ENCODE measurements around the gene WIPI1. TPM values are rescaled to one million over a fixed set of nuclear protein-coding genes. Genes with fewer than 3 reads are reported as not detected.

Gene WIPI1
- total and polyA plus RNA-seq, 2 of the 13 experiments (the other 11 are each of a cell fraction or from before 2014, with no cell fraction given) = 29.4 to 141 TPM

- DNase-seq (ENCODE audit: low spot score) (no peak), FAIRE-seq (no peak), ATAC-seq (no peak)
- no peak overlapping the region for H3K27ac ChIP-seq (ENCODE audit: extremely low read length, insufficient read depth, low read length)
- POLR2A ChIA-PET = no interaction called here
- H3K9ac ChIP-seq (ENCODE audit: insufficient read depth, low read depth, low read length) = no peak overlapping the region
- H3K79me2 ChIP-seq (ENCODE audit: insufficient read depth, low read length) = no peaks in the 10 kb centered on the region
- in situ Hi-C loops (cut with HindIII; ENCODE audit: extremely low pct_ligation_motif_present, low pct_unique_long_range_greater_than_20kb) (no loop called here), intact Hi-C loops (cut with micrococcal nuclease; ENCODE audit: unreplicated experiment) (no loop called here)
- H3K9me3 ChIP-seq (ENCODE audit: low read length) = no peaks in the 10 kb centered on the region
- no peak overlapping the region for H3K4me3 ChIP-seq (replicated peaks in 1 of 3; ENCODE audit: insufficient read depth in 1 of 3, low read depth in 2 of 3, low read length in 3 of 3)
- no peaks in the 10 kb centered on the region for H3K4me1 ChIP-seq (ENCODE audit: insufficient read depth, low read length)
- WGBS (ENCODE audit: low lambda C conversion rate) = 94% methylated on average over 8 of the region's 8 CpGs
- H3K36me3 ChIP-seq (replicated peaks in 1 of 2; ENCODE audit: control insufficient read depth in 1 of 2, insufficient read depth in 2 of 2, low read length in 2 of 2) = peaks cover 17 to 26% of the 10 kb centered on the region in 2 experiments
- H4K20me1 ChIP-seq (ENCODE audit: insufficient read depth, low read length) = no peaks in the 10 kb centered on the region
- no peak overlapping the region for H2AFZ ChIP-seq (ENCODE audit: low read length)
- TF ChIP-seq DNMT3B (CRISPR knock-in tag; conservative IDR thresholded peaks at IDR 0.05) (no peak), TCF12 (IDR thresholded peaks at IDR 0.05) (no peak), TCF12 (CRISPR knock-in tag; IDR thresholded peaks at IDR 0.05) (no peak), ZFP62 (CRISPR knock-in tag; IDR thresholded peaks at IDR 0.05) (no peak), GATAD2A (CRISPR knock-in tag; IDR thresholded peaks at IDR 0.05) (no peak), RNF2 (conservative IDR thresholded peaks at IDR 0.05; ENCODE audit: low read depth) (no peak), ZNF652 (CRISPR knock-in tag; IDR thresholded peaks at IDR 0.05; ENCODE audit: borderline replicate concordance, low read depth) (no peak), NFAT5 (CRISPR knock-in tag; IDR thresholded peaks at IDR 0.05) (no peak), ZNF362 (CRISPR knock-in tag; IDR thresholded peaks at IDR 0.05; ENCODE audit: borderline replicate concordance) (no peak), ZNF577 (CRISPR knock-in tag; IDR thresholded peaks at IDR 0.05; ENCODE audit: borderline replicate concordance, low read depth) (no peak), FOXA3 (CRISPR knock-in tag; IDR thresholded peaks at IDR 0.05) (no peak), IKZF5 (CRISPR knock-in tag; IDR thresholded peaks at IDR 0.05) (no peak), ZBTB49 (CRISPR knock-in tag; IDR thresholded peaks at IDR 0.05; ENCODE audit: borderline replicate concordance) (no peak)
- H3K4me2 ChIP-seq (ENCODE audit: low read depth, low read length) = no peak overlapping the region
- CTCF ChIA-PET (ENCODE audit: low intra/inter-chr PET ratio, low total read pairs) = no interaction called here
- no TSS peak for BruUV-seq (replicated peaks)
- no peaks in the 10 kb centered on the region for H3K27me3 ChIP-seq (ENCODE audit: control insufficient read depth in 1 of 2, insufficient read depth in 2 of 2, low read length in 2 of 2)
Measured at GRCh38 chr17:68422821-68423220, 34.5 kb downstream of the WIPI1 start.

Measured in HepG2 (cell line).